Right kidney (tissue), 1 donor: ENCODE data around the gene TTC19.
"Not testable (repeated sequence)": the region's sequence is repeated elsewhere in the genome, so short reads cannot be mapped to it uniquely, and the experiment has no call there.

Experiments used
- DNase-seq: peaks from one replicate; pipeline ENCODE4 v3.0.0-alpha.2; 2016

Gene TTC19

GRCh38 chr17:15971098-15971678 lies 28.4 kb upstream of the TTC19 start:
- no peak for DNase-seq

GRCh38 chr17:15971882-15972281 lies 27.7 kb upstream of the TTC19 start:
- DNase-seq: no peak

GRCh38 chr17:15972497-15972951 lies 27.1 kb upstream of the TTC19 start:
- DNase-seq: no peak

- no peak for DNase-seq
Measured at GRCh38 chr17:15973016-15973415, 26.6 kb upstream of the TTC19 start.

- no peak for DNase-seq
Measured at GRCh38 chr17:15973834-15974233, 25.8 kb upstream of the TTC19 start.

GRCh38 chr17:15977894-15978293 lies 21.7 kb upstream of the TTC19 start:
- no peak for DNase-seq

GRCh38 chr17:15978606-15979005 lies 21.0 kb upstream of the TTC19 start:
- no peak for DNase-seq

GRCh38 chr17:15979013-15979412 lies 20.6 kb upstream of the TTC19 start:
- not testable (repeated sequence) for DNase-seq

GRCh38 chr17:15981208-15981607 lies 18.4 kb upstream of the TTC19 start:
- DNase-seq: no peak

GRCh38 chr17:15981646-15982580 lies 17.7 kb upstream of the TTC19 start:
- no peak for DNase-seq

- DNase-seq: no peak
Measured at GRCh38 chr17:15996322-15996721, 3.3 kb upstream of the TTC19 start.

GRCh38 chr17:15998031-15998562 lies 1.5 kb upstream of the TTC19 start:
- no peak for DNase-seq

GRCh38 chr17:15999974-16000827 lies 577 bp downstream of the TTC19 start:
- peak; percentile 85 for DNase-seq

GRCh38 chr17:16001226-16001897 lies 1.7 kb downstream of the TTC19 start:
- no peak for DNase-seq

- no peak for DNase-seq
Measured at GRCh38 chr17:16002708-16003260, 3.2 kb downstream of the TTC19 start.

- no peak for DNase-seq
Measured at GRCh38 chr17:16003841-16004240, 4.2 kb downstream of the TTC19 start.

- no peak for DNase-seq
Measured at GRCh38 chr17:16005636-16006035, 6.0 kb downstream of the TTC19 start.

- DNase-seq: no peak
Measured at GRCh38 chr17:16007439-16007838, 7.8 kb downstream of the TTC19 start.

GRCh38 chr17:16013943-16014407 lies 14.4 kb downstream of the TTC19 start:
- no peak for DNase-seq

GRCh38 chr17:16019347-16019746 lies 19.7 kb downstream of the TTC19 start:
- no peak for DNase-seq

GRCh38 chr17:16023881-16024280 lies 24.3 kb downstream of the TTC19 start:
- DNase-seq: no peak
